Mesenchymal stem cell (in vitro differentiated cells and primary cell): ENCODE results near the gene BCAP29.

Source experiments
- DNase-seq: peaks from one replicate; pipeline ENCODE4 v3.0.0-alpha.2; 2013
- H2AFZ ChIP-seq: one replicate; pipeline ENCODE4 v1.6.1; 2013; ENCODE audit warnings: low read depth, mild to moderate bottlenecking, control low read depth, inconsistent platforms, low read length, moderate library complexity
- H2AK5ac ChIP-seq: 2 replicates; pipeline ENCODE4 v1.6.1; 2013; ENCODE audit warnings: low read length, moderate library complexity, mild to moderate bottlenecking, inconsistent platforms; ENCODE audit not compliant: severe bottlenecking
- H2BK120ac ChIP-seq: one replicate; pipeline ENCODE4 v1.6.1; 2013; ENCODE audit warnings: low read depth, mild to moderate bottlenecking, inconsistent platforms, low read length, moderate library complexity
- H2BK12ac ChIP-seq, 2 experiments: one replicate each; pipeline ENCODE4 v1.6.1; 2013; ENCODE audit warnings: inconsistent platforms in 2 of 2, low read length in 2 of 2, mild to moderate bottlenecking in 2 of 2, moderate library complexity in 2 of 2, control low read depth in 1 of 2
- H2BK15ac ChIP-seq: one replicate; pipeline ENCODE4 v1.6.1; 2013; ENCODE audit warnings: mild to moderate bottlenecking, low read depth, inconsistent platforms; ENCODE audit not compliant: poor library complexity, severe bottlenecking
- H2BK5ac ChIP-seq: 2 replicates; pipeline ENCODE4 v1.6.1; 2013; ENCODE audit warnings: low read depth, mild to moderate bottlenecking, low read length, control low read depth, inconsistent platforms; ENCODE audit not compliant: poor library complexity, severe bottlenecking
- H3K14ac ChIP-seq, 2 experiments: one replicate each; pipeline ENCODE4 v1.6.1; 2013; ENCODE audit warnings: inconsistent platforms in 2 of 2, low read length in 2 of 2, control low read depth in 1 of 2, mild to moderate bottlenecking in 1 of 2, moderate library complexity in 1 of 2
- H3K18ac ChIP-seq, 2 experiments: one replicate each; pipeline ENCODE4 v1.6.1; 2013; ENCODE audit warnings: inconsistent platforms in 2 of 2, low read length in 2 of 2, control low read depth in 1 of 2, low read depth in 1 of 2, mild to moderate bottlenecking in 1 of 2
- H3K23ac ChIP-seq, 2 experiments: one replicate each; pipeline ENCODE4 v1.6.1; 2013; ENCODE audit warnings: inconsistent platforms in 2 of 2, low read length in 2 of 2, mild to moderate bottlenecking in 2 of 2, moderate library complexity in 2 of 2, control low read depth in 1 of 2
- H3K27ac ChIP-seq: 2 replicates; pipeline ENCODE4 v1.5.1; 2013; ENCODE audit warnings: mild to moderate bottlenecking, moderate library complexity, low read length, control low read depth, inconsistent platforms; ENCODE audit not compliant: poor library complexity, severe bottlenecking
- H3K27me3 ChIP-seq, 2 experiments: 2 replicates each; pipeline versions ENCODE4 v1.6.1 to v1.7.0; 2013; ENCODE audit warnings: low read length in 2 of 2, mild to moderate bottlenecking in 2 of 2, moderate library complexity in 2 of 2, control low read depth in 1 of 2, inconsistent platforms in 1 of 2; ENCODE audit not compliant: control insufficient read depth in 1 of 2, insufficient read depth in 1 of 2
- H3K36me3 ChIP-seq, 2 experiments: 2 replicates each; pipeline versions ENCODE4 v1.6.1 to v1.7.0; 2013; ENCODE audit warnings: low read length in 2 of 2, control low read depth in 1 of 2, inconsistent platforms in 1 of 2, low read depth in 1 of 2, mild to moderate bottlenecking in 1 of 2; ENCODE audit not compliant: insufficient read depth in 2 of 2, control insufficient read depth in 1 of 2
- H3K4ac ChIP-seq, 2 experiments: one replicate each; pipeline ENCODE4 v1.6.1; 2013; ENCODE audit warnings: inconsistent platforms in 2 of 2, low read length in 2 of 2, mild to moderate bottlenecking in 2 of 2, moderate library complexity in 2 of 2, control low read depth in 1 of 2, low read depth in 1 of 2
- H3K4me1 ChIP-seq: 2 replicates; pipeline ENCODE4 v1.6.1; 2013; ENCODE audit warnings: low read depth, low read length, control low read depth; ENCODE audit not compliant: control insufficient read depth, insufficient read depth
- H3K4me2 ChIP-seq: 2 replicates; pipeline ENCODE4 v1.6.1; 2013; ENCODE audit warnings: low read length, mild to moderate bottlenecking, inconsistent platforms; ENCODE audit not compliant: poor library complexity, severe bottlenecking
- H3K4me3 ChIP-seq, 2 experiments: 2 replicates each; pipeline versions ENCODE4 v1.5.1 to v1.7.0; 2013; ENCODE audit warnings: low read length in 2 of 2, mild to moderate bottlenecking in 2 of 2, control low read depth in 1 of 2, low read depth in 1 of 2; ENCODE audit not compliant: insufficient read depth in 1 of 2
- H3K79me1 ChIP-seq: replicated peaks from 2 replicates; pipeline ENCODE4 v1.6.1; 2013; ENCODE audit warnings: mild to moderate bottlenecking, control low read depth, low read length, inconsistent platforms; ENCODE audit not compliant: poor library complexity, severe bottlenecking
- H3K9ac ChIP-seq: 2 replicates; pipeline ENCODE4 v1.7.0; 2013; ENCODE audit warnings: mild to moderate bottlenecking, low read length, moderate library complexity
- H3K9me3 ChIP-seq: 2 replicates; pipeline ENCODE4 v1.7.0; 2013; ENCODE audit warnings: mild to moderate bottlenecking, low read length; ENCODE audit not compliant: control insufficient read depth
- H4K8ac ChIP-seq: one replicate; pipeline ENCODE4 v1.6.1; 2013; ENCODE audit warnings: inconsistent platforms, mild to moderate bottlenecking, low read length, moderate library complexity
- H4K91ac ChIP-seq: one replicate; pipeline ENCODE4 v1.6.1; 2013; ENCODE audit warnings: mild to moderate bottlenecking, low read length, inconsistent platforms
- WGBS: methylation state at CpG from one replicate; pipeline ENCODE4 v1.1.7; 2013; ENCODE audit warnings: mixed read lengths; 5-methylcytosine and 5-hydroxymethylcytosine counted together

BCAP29 gene

DNA sequence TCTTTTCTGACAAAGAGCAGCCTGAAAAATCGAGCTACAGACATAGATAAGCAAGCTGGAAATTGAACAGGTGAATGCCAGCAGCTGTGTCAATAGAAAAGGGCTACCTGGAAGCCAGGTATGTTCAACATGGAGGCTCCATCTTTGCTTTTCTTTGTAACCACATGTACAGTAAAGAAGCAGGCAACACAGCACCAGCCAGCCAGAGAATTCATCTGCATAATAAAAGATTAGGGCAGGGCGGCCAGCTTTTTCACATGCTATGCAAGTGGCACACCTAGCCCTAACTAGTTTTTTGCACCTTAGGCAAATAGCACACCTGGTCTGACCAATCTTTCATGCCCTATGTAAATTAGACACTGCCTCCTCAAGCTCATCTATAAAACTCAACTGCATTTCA, 42.0 kb upstream of the BCAP29 start:
- Histone ChIP-seq H3K14ac (no peak overlapping the region), H3K27me3 (no peaks in the 10 kb centered on the region), H2BK5ac (no peak overlapping the region), H2BK12ac (no peak overlapping the region), H3K79me1 (peaks cover 8% of the 10 kb centered on the region), H2AFZ (no peak overlapping the region), H4K91ac (no peak overlapping the region), H3K23ac (no peak overlapping the region), H3K9ac (no peak overlapping the region), H3K27ac (no peak overlapping the region), H3K9me3 (peaks cover 5% of the 10 kb centered on the region), H2AK5ac (no peak overlapping the region), H3K4me2 (no peak overlapping the region), H4K8ac (no peak overlapping the region), H3K4me1 (no peaks in the 10 kb centered on the region), H3K4ac (no peak overlapping the region), H3K18ac (no peak overlapping the region), H3K4me3 (no peak overlapping the region), H2BK15ac (no peak overlapping the region), H2BK120ac (no peak overlapping the region), H3K36me3 (peaks cover 0 to 23% of the 10 kb centered on the region in 2 experiments)
- 86% methylated on average over 2 of the region's 2 CpGs for WGBS
- DNase-seq: no peak

- Histone ChIP-seq H3K4me1 (no peaks in the 10 kb centered on the region), H3K27ac (no peak overlapping the region), H3K4me3 (no peak overlapping the region), H3K79me1 (peaks cover 25% of the 10 kb centered on the region), H3K9ac (no peak overlapping the region), H3K4ac (no peak overlapping the region), H3K14ac (no peak overlapping the region), H2BK15ac (no peak overlapping the region), H2AFZ (no peak overlapping the region), H4K8ac (no peak overlapping the region), H3K23ac (no peak overlapping the region), H3K9me3 (peaks cover 18% of the 10 kb centered on the region), H2BK12ac (no peak overlapping the region), H3K4me2 (no peak overlapping the region), H2AK5ac (no peak overlapping the region), H4K91ac (no peak overlapping the region), H3K18ac (no peak overlapping the region), H3K36me3 (peaks cover 19 to 62% of the 10 kb centered on the region in 2 experiments), H2BK120ac (no peak overlapping the region), H3K27me3 (no peaks in the 10 kb centered on the region), H2BK5ac (no peak overlapping the region)
- 92% methylated on average over 5 of the region's 5 CpGs for WGBS
- DNase-seq: no peak
These were observed 36.6 kb upstream of the BCAP29 start for GRCh38 chr7:107543338-107543993.

GRCh38 chr7:107544848-107545591, 35.0 kb upstream of the BCAP29 start:
- Histone ChIP-seq H2AFZ (no peak overlapping the region), H3K14ac (no peak overlapping the region), H3K36me3 (peaks cover 19 to 48% of the 10 kb centered on the region in 2 experiments), H3K27ac (no peak overlapping the region), H2BK5ac (no peak overlapping the region), H4K91ac (no peak overlapping the region), H3K4ac (no peak overlapping the region), H2BK15ac (no peak overlapping the region), H3K23ac (no peak overlapping the region), H3K4me3 (no peak overlapping the region), H2BK12ac (no peak overlapping the region), H3K4me1 (no peaks in the 10 kb centered on the region), H3K9ac (no peak overlapping the region), H3K27me3 (no peaks in the 10 kb centered on the region), H2AK5ac (no peak overlapping the region), H4K8ac (no peak overlapping the region), H3K4me2 (no peak overlapping the region), H3K9me3 (peaks cover 18% of the 10 kb centered on the region), H3K18ac (no peak overlapping the region), H2BK120ac (no peak overlapping the region), H3K79me1 (peaks cover 29% of the 10 kb centered on the region)
- DNase-seq: no peak
- 100% methylated on average over 3 of the region's 4 CpGs for WGBS

DNA sequence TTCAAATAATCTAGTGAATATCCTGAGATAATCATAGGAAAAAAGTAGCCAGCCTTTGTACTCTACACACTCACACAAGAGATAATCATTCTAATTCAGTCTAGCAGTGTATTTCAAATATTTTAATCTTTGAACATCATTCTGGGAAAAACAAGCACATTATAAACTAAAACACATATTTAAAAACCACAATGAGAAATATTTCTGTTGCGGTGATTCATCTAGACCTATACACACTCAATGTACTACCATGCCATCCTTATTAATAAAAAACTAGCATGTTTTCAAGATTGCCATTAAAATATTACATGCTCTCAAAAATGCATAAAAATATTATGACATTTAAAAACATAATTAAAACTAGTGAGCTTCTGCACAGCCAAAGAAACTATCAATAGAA, 28.1 kb upstream of the BCAP29 start:
- Histone ChIP-seq H3K79me1 (peaks cover 27% of the 10 kb centered on the region), H3K4me3 (no peak overlapping the region), H4K8ac (no peak overlapping the region), H3K27me3 (no peaks in the 10 kb centered on the region), H2BK120ac (no peak overlapping the region), H2AFZ (no peak overlapping the region), H3K9ac (no peak overlapping the region), H2BK12ac (no peak overlapping the region), H3K9me3 (no peaks in the 10 kb centered on the region), H2BK15ac (no peak overlapping the region), H2BK5ac (no peak overlapping the region), H3K36me3 (peaks cover 2 to 59% of the 10 kb centered on the region in 2 experiments), H3K4me2 (no peak overlapping the region), H3K23ac (no peak overlapping the region), H3K18ac (no peak overlapping the region), H4K91ac (no peak overlapping the region), H3K14ac (no peak overlapping the region), H3K4me1 (no peaks in the 10 kb centered on the region), H2AK5ac (no peak overlapping the region), H3K4ac (no peak overlapping the region), H3K27ac (no peak overlapping the region)
- WGBS: 100% methylated on average over 1 of the region's 1 CpG
- no peak for DNase-seq
